GM18499 (cell line): Measurements from ENCODE around the gene FANCB.

Experiments
- ATAC-seq: cut with Tn5 transposase; IDR thresholded peaks from one replicate; pipeline ENCODE4 v1.9.1; 2021; ENCODE audit warnings: moderate number of reproducible peaks; ENCODE audit not compliant: insufficient read depth, unreplicated experiment

Gene FANCB

DNA sequence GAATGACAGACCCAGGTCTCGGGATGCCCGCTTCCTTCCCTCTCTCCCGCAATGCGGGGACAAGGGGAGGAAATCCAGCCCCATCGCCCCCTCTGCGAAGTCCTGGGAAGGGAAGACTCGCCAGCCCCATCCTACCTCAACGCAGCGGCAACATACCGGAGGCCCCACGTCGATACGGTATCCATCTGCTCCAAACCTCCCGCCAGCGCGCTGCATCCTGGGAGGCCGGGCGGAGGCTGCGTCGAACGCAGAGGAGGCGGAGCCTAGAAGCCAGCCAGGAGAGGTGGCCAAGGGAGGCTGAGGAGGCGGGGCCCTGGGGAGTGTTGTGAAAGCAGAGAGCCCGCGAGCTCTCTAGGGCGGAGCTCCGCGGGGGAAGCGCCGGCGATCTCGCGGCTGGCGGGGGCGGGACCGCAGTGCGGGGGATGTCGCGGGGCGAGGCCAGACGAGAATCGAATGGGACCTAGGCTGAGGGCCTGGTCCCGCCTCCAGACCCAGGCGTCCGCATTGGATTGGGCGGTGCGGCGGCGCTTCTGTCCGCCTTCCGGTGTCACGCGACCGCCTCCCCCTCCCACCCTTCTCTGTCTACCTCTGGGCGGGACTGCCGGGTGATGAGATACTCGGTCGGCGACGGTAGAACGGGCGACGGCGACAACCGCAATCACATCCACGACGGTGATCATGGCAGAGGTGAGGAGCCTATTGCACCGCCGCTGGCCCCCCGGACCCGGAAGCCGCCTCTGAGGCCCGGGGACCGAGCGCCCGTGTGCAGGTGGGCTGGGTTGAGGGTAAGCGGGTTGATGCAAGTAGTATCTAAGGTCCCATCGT lies at the start of gene FANCB, which contains the start of gene MOSPD2:
Gene FANCB (minus strand): TSS at position 219 of the 825 bp plus-strand sequence. CDS start 7,559 bp downstream, outside the sequence.
Gene MOSPD2 (plus strand): TSS at position 571 of the 825 bp plus-strand sequence. CDS start 108 bp downstream, at position 679.
- peak; percentile 88 for ATAC-seq

DNA sequence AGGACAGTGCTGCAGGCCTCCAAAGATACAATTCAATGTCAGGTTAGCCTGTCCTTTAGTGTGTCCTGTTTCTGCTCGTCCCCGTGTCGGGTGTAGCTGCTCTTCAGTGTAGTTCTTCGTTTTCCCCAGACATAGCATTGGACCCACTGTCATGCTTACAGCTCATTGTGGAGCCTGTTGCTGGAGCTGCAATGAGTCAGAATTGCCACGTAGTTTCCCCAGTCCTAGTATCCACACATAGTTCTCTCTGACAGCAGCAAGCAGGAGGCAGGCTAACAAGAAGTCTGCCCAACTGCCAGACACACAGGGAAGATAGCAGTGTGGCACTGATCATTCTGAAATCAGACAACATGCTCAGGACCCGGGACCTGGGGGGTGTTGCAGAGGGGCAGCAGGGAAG lies 49.6 kb upstream of the FANCB start:
- no peak for ATAC-seq

DNA sequence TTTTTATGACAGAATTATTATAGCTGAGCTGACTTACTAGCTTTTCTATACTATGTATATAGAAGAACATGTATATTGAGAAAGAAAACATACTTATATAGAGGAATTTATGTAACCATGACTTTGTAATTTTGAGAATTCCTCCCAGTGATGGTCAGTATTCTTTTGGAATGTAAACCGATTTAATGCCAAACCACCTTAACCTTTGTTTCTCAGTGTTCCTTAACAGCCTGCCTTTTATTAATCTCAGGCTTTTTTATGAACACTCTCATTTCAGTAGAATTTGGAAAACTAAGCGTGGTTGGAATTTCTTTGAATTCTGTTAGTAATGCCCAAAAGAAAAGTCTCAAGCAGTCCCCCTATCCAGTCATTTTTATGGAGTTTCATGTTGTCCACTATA lies 47.3 kb upstream of the FANCB start:
- no peak for ATAC-seq

DNA sequence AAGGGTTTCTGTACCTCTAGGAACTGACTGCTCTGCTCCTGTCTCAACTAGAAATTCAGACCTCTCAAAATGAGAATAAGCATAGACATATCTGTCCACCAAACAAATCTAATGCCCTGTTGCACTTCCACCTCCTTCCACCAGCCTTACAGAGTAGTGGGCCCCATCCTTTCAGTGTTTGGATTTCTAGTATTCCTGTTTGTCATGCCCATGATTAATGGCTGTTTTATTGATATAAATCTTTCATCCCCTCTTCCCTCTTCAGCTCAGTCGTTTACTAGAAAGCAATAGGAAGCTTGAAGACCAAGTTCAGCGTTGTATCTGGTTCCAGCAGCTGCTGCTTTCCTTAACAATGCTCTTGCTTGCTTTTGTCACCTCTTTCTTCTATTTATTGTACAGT lies 46.5 kb upstream of the FANCB start:
- ATAC-seq, result no peak

DNA sequence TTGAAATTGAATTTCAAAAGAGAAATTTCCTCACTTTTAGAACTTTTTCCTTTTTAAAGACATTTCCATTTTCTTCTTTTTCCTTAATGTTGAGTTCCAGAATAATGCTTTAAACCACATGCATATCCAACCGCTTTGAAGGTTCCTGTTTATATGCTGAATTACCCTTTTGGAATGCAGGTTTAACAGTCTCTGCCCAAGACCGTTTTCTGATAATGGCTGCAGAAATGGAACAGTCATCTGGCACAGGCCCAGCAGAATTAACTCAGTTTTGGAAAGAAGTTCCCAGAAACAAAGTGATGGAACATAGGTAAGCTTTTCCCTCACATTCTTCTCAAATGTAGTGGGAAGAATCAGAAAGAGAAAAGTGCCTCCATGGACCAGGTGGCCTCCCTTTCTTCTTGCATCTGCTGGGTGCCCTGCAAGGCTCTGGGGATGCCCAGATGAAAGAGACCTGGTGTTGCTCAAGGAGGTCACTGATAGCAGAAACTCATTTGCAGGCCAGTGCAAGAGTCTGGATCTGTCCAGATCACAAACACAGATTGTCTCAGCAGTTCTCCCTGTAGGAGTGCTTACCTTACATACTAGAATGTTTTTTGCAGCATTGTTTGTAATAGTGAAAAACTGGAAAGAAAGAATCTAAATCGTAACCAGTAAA lies 43.3 kb upstream of the FANCB start:
- no peak for ATAC-seq

DNA sequence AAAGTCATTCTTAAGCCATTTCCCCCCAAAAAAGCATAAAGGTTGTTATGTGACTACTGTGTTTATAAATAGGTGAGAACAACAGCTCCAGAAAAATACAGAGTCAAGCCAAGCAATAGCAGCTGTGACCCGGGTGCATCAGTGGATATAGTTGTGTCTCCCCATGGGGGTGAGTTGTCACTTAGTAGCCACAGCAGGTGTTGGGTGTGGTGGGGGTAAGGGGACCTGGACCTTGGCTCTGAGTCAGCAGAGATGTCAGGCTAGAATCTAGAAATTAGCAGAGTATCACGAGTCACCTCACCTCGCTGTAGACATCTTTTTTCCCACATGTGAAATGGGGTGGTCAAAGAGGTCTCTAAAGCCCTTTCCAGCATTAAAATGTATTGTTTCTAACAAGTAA lies 42.7 kb upstream of the FANCB start:
- ATAC-seq, result no peak

DNA sequence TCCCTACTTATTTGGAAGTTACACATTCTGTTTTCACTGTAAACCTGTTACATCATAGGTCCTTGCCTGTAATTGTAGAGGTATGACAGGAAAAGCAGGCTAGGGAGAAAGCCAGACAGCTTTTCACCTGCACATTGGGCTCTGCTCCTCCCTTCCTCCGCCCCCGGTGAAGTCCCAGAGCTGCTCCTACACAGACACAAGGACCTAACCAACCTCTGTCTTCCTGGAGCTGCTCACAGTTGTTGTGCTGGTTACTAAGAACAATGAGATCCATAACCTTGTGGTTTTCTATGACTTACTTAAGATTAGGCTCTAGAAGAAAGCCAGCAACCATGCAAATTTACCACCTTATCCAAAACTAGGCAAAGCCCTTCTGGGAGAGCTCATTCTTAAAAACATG lies 40.4 kb upstream of the FANCB start:
- ATAC-seq, result no peak

DNA sequence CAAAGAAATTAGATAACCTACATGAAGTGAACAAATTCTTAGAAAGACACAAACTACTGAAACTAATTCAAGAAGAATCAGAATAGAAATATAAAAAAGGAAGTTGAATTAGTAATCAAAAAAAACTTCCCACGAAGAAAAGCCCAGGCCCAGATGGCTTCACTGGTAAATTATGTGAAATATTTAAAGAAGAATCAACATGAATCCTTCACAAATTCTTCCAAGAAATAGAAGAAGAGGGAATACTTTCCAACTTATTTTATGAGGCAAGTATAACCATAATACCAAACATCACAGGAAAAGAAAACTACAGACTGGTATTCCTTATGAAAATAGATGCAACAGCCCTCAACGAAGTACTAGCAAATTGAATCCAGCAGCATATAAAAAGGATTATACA lies 31.0 kb upstream of the FANCB start:
- no peak for ATAC-seq

DNA sequence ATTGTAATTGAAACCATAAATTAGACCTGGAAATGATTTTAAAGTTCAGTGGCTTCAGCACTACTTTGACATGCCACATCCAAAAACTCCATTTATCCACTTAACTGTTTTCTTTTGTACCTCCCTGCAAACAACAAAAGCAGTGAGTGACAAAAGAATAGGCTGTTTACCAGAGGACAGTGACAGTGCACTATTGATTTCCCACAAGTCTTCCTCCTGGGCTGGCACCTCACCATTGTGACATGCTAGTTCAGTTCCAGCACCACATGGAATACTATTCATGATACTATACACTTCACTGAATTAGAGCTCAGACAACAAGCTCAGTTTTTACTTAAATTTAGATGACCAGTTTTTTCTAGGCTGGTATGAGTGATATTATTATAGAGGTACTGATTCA lies 29.7 kb upstream of the FANCB start:
- ATAC-seq, result no peak

DNA sequence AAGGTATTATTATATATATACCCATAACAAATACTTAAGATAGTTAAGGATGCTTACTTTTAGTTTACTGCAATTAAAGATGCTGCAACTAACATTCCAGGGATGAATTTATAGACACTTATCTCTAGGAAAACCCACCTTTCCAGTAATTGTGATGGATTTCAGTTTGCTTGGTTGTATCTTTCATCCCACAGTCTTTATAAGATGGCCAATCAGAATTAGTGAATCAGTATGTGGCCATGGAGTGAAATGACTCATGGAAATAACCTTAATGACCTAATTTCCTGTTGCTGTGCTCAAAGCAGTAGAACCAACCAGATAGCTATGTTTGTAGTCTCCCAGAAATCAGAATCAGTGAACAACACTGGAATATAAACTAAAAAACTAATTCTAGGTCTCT lies 26.7 kb upstream of the FANCB start:
- ATAC-seq, result peak; percentile 84

DNA sequence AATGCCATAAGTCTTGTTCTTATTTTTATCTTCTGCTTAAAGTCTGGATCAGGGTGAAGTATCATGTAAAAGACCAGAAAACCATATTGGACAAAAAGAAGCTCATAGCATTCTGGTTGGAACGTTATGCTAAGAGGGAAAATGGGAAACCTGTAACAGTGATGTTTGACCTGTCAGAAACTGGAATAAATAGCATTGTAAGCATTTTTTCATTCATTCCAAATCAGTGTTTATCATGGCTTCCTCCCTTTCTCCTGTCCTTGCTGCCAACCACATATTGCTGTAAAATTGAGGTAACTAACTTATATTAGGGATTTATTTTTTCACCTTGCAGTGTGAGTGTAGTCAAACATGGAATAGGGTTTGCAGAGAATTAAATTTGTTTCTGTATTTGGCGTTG lies 24.2 kb upstream of the FANCB start:
- no peak for ATAC-seq

DNA sequence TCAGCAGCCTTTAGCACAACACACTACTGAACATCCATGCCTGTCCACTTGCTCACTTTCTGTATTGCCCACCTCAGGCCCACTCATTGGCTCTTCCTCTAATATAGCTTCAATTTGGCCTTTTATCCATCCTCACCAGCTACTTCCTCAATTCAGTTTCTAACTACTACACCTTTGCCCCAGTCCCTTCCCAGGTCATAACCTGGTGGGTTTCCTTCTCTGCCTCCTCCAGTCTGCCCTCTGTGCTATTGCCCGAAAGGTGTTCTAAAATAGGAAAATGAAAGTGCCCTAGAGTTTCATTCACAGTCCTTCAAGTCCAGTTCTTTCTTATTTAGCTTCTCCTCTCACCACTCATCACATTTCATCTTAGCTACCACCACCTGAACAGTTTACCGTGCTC lies 23.4 kb upstream of the FANCB start:
- ATAC-seq, result no peak

DNA sequence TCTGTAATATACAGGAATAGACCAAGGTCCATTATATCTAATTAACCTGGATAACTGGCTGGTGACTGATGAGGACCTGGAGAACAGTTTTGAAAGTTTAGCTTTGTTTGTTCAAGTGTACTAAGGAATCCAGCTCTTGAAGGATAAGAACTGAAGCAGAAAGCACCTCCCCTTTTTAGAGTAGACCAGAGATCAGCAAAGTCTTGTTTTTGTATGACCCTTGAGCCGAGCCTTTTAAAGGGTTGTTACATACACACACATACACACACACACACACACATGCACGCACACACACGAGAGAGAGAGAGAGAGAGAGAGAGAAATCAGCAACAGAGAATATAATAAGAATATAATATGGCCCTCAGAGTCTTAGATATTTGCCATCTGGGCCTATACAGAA lies 13.4 kb upstream of the FANCB start:
- ATAC-seq, result no peak

DNA sequence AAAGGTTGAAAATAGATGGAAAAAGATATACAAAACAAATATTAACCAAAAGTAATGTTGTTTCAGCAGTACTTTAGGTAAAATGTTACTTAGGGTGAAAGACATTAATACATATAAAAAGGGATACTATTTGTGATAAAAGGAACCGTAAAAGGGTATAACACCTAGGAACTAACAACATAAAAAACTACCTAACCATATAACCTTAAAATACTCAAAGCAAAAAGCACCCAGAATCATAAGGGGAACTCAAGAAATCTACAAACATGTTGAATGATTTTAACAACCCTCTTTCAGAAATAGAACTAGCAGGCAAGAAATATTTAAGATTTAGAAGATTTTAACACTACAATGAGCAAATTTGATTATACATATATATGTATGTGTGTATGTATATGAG lies 11.8 kb upstream of the FANCB start:
- ATAC-seq, result no peak

DNA sequence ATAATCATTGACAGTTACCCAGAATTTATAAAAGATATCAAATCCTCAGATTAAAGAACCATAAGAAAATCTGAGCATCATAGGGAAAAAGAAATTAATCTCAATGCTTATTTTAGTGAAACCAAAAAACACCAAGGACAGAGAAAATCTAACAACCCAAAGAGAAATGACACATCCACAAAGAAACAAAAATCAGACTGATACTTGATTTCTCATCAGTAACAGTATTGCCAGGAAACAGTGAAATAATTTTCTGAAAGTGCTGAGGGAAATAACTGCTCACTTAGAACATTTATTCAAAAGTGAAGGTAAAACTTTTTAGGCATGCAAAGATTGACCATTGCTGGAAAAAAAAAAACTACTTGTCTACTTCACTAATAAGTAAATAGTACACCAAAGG lies 11.0 kb upstream of the FANCB start:
- no peak for ATAC-seq

DNA sequence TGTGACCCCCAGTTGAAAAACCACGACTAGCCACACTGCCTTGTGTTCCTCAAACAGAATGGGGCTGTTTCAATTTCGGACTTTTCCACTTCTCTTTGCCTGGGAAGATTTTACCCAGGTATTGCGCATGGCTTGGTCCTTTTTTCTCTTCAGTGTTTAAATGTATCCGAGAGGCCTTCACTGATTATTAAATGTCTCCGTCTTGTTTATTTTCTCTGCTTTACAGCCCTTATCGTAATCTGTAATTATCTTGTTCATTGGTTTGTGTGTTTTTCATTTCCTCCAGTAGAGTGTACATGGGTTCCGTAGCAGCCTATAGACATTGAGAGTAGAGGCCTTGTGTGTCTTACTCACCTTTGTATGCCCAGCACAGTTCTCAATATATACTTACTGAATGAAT lies 2.8 kb upstream of the FANCB start:
- ATAC-seq, result no peak

DNA sequence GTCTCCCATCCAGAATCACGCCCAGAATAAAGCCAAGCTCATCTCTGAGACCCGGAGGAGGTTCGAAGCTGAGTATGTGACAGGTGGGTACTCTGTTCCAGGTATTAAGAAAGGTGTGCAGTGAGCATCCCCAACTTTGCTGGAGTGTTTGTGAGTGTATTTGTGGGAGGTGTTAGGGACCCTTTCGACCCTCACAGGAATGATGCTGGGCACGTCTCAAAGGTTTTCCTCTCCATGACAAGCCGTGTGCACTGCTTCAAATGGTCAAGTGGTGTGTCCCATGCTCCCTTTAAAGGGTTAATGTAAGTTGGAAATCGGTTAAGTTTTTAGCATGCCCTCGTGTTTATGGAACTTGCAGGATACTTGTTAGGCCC lies 794 bp upstream of the FANCB start:
- ATAC-seq, result no peak

DNA sequence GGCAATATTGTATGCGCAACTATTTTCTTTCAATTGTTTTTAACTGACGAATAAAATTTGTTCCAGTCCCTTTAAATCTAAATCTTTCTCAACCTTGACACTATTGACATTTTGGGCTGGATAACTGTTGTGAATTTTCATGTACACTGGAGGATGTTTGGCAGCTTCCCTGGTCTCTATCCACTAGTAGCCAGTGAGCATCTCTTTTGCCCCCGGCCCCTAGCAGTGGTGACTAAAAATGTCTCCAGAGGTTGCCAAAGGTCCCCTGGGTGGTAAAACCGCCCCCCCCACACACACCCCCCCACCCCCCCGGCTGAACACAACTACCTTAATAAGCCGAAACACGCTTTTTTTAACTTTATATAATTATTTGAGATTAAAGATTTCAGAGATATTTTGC lies 514 bp downstream of the FANCB start:
- ATAC-seq, result no peak

DNA sequence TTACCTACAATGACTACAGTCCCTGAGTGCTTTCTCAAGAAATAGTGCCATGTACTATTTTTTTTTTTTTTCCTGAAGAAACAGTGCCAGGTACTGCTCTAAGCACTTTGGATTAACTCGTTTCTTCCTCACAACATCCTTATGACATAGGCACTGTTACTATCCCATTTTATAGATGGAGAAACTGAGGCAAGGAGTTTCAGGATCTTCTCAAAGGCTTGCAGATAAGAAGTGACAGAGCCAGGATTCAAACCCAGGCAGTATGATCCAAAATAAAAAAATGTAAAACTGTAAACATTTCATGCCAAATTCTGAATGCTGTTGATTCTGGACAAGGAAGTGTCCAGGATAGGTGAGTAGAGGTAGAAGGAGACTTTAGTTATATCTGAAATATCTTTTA lies 1.1 kb downstream of the FANCB start:
- ATAC-seq, result no peak

DNA sequence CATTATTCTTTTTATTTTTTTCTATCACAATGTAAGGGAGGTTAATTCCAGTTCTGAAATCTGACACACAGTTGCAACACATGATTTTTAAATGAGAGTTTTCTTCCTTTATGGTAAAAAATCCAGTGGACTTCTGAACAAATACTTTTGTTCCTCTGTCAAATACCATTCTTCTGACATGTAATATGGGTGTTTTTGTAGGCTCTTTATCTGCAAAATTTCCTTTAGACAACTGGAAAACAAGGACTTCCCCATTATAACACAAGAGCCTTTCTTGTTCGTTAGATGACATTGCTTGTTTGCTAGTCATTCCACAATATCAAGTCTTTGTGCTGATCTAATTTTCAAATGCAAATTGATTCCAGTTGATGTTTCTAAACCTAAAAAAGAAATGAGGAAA lies 7.7 kb downstream of the FANCB start:
- ATAC-seq, result no peak

DNA sequence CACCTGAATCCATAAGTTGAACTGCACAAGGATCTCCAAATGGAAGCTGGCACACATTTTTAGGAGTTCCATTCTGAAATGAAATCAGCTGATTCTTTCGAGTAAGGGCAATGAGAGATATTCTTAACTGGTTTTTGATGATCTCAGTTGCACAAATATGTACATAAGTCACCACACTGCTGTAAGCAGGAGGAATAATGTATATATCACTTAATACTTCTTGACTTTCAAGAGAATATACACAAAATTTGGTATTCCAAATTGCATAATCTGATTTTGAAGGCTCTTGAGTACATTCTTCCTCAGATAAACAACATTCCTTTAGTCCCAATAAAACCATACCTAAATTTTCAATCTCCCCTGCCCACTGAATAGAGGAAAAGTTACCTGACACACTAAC lies 8.2 kb downstream of the FANCB start:
- no peak for ATAC-seq

DNA sequence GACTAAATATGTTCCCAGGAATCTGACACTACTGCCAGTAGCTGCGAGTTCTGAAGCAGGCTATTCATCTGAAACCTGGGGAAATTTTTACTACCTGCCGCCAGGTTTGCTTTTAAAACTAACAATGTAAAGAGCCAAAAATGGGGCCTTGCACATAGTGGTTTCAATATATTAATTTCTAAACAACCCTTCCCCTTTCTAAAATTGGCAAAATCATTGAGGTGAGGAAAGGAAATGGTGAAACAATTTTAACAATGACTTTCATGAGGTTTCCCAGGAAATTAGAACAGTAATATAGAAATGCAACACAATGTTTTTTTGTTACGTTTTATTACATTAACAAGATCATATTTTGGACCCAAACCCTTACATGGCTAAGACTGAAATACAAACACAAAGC lies 21.3 kb downstream of the FANCB start:
- ATAC-seq, result no peak
